Panc1 (cell line): Measurements from ENCODE around the gene GPC3. TPM values are rescaled to one million over a fixed set of nuclear protein-coding genes. Genes with fewer than 3 reads are reported as not detected.

ENCODE experiments used
- ATAC-seq: fragments of 200-7000 bp; cut with Tn5 transposase; 2 replicates; pipeline ENCODE4 v1.9.1; 2020; ENCODE audit warnings: mild to moderate bottlenecking, moderate library complexity
- BruUV-seq: library from RNA; stranded (reverse); fragments of 400-500 nt; replicated peaks from 2 replicates; lab custom pipeline; 2021; lab: Mats Ljungman, UMichigan
- CTCF ChIA-PET: fragments of 300-600 bp; sonication (Branson Sonifier 250); formaldehyde crosslinking; loops from one replicate; lab custom pipeline; 2022; ENCODE audit warnings: antibody characterized with exemption; lab: Charles Lee
- POLR2A ChIA-PET: fragments of 300-600 bp; sonication (Branson Sonifier 250); formaldehyde crosslinking; loops from one replicate; lab custom pipeline; 2022; ENCODE audit warnings: antibody characterized with exemption; lab: Charles Lee
- DNase-seq: peaks from one replicate; pipeline ENCODE4 v3.0.0-alpha.2; 2010; ENCODE audit warnings: low read depth, low spot score
- H3K27ac ChIP-seq: 2 replicates; pipeline ENCODE4 v1.5.1; 2011; ENCODE audit warnings: mild to moderate bottlenecking, low read length, inconsistent platforms
- H3K27me3 ChIP-seq: fragments of 200-500 bp; sonication (Bioruptor generic); 2 replicates; pipeline ENCODE4 v1.6.0; 2014; ENCODE audit warnings: low read length, inconsistent platforms; ENCODE audit not compliant: control insufficient read depth, insufficient read depth
- H3K36me3 ChIP-seq: fragments of 200-500 bp; sonication (Bioruptor generic); 2 replicates; pipeline ENCODE4 v1.5.1; 2014; ENCODE audit warnings: inconsistent platforms, mild to moderate bottlenecking, low read length, moderate library complexity; ENCODE audit not compliant: control insufficient read depth, insufficient read depth
- H3K4me1 ChIP-seq: 2 replicates; pipeline ENCODE4 v1.5.1; 2011; ENCODE audit warnings: inconsistent platforms, mild to moderate bottlenecking, low read length, moderate library complexity; ENCODE audit not compliant: control insufficient read depth, insufficient read depth
- H3K4me3 ChIP-seq, 2 experiments: 2 replicates each; pipeline ENCODE4 v1.5.1; 2011 to 2012; ENCODE audit warnings: low read depth in 2 of 2, low read length in 2 of 2, mild to moderate bottlenecking in 2 of 2, inconsistent platforms in 1 of 2, moderate library complexity in 1 of 2
- H3K9me3 ChIP-seq: fragments of 200-500 bp; sonication (Bioruptor generic); 2 replicates; pipeline ENCODE4 v1.5.1; 2014; ENCODE audit warnings: low read depth, mild to moderate bottlenecking, inconsistent platforms, low read length, moderate library complexity; ENCODE audit not compliant: control insufficient read depth, insufficient read depth
- CTCF ChIP-seq: fragments of 450-650 bp; IDR thresholded peaks from 2 replicates; pipeline ENCODE4 v1.5.1; 2017; ENCODE audit warnings: mild to moderate bottlenecking
- POLR2AphosphoS5 ChIP-seq: IDR thresholded peaks from 2 replicates; pipeline ENCODE4 v1.6.1; 2012; ENCODE audit warnings: mild to moderate bottlenecking, low read depth, low read length, moderate library complexity
- REST ChIP-seq, 2 experiments: IDR thresholded peaks; 2 replicates each; pipeline ENCODE4 v1.6.1; 2011 to 2012; ENCODE audit warnings: low read depth in 2 of 2, control low read depth in 1 of 2, low read length in 1 of 2, mild to moderate bottlenecking in 1 of 2, moderate library complexity in 1 of 2; ENCODE audit not compliant: insufficient read depth in 1 of 2
- SIN3A ChIP-seq: IDR thresholded peaks from 2 replicates; pipeline ENCODE4 v1.6.1; 2012; ENCODE audit warnings: low read depth, mild to moderate bottlenecking, low read length, moderate library complexity, borderline replicate concordance; ENCODE audit not compliant: insufficient read depth
- TCF7L2 ChIP-seq: IDR thresholded peaks from 2 replicates; pipeline ENCODE4 v1.6.1; 2011; ENCODE audit warnings: mild to moderate bottlenecking, low read depth, low read length, inconsistent platforms
- in situ Hi-C: cut with HindIII; loops from 2 replicates; pipeline ENCODE4 v1.10.0; 2016; ENCODE audit warnings: low sequenced_read_pairs, low pct_unique_long_range_greater_than_20kb
- intact Hi-C: fragments of 100-400 bp; cut with micrococcal nuclease; formaldehyde crosslinking; loops from one replicate; pipeline ENCODE4 v1.10.0; 2022; ENCODE audit not compliant: unreplicated experiment
- total RNA-seq: library from RNA; stranded (reverse); gene quantifications from one replicate; pipeline ENCODE4 v1.2.1, GENCODE V29; 2021; ENCODE audit not compliant: unreplicated experiment

The GPC3 gene
- total RNA-seq, 1 experiment from 2014 or later, result 0.95 TPM

GRCh38 chrX:133921764-133922389 is 63.5 kb downstream of the GPC3 start:
- ChIA-PET CTCF (no interaction called here), POLR2A (no interaction called here)
- H3K36me3 ChIP-seq, result no peaks in the 10 kb centered on the region
- DNase-seq (peak; percentile 12), ATAC-seq (peak; percentile 88)
- no peak overlapping the region for H3K4me3 ChIP-seq
- no peak overlapping the region for H3K27ac ChIP-seq
- H3K4me1 ChIP-seq, result no peaks in the 10 kb centered on the region
- peak; percentile 82 for TF ChIP-seq CTCF
- no peak for TF ChIP-seq POLR2AphosphoS5
- no peaks in the 10 kb centered on the region; the same call in 1 of the 2 replicates for H3K27me3 ChIP-seq
- in situ Hi-C loops, result no loop called here
- no peaks in the 10 kb centered on the region for H3K9me3 ChIP-seq
- BruUV-seq, result no TSS peak
- intact Hi-C loops, result loop anchor here (1.0 kb wide), 1 partner anchor 130 kb away; no protein-coding TSS in a partner anchor

GRCh38 chrX:133921086-133921485 is 64.3 kb downstream of the GPC3 start:
- intact Hi-C loops (loop anchor here (1.0 kb wide), 1 partner anchor 129 kb away; no protein-coding TSS in a partner anchor), in situ Hi-C loops (no loop called here)

More at GRCh38 chrX:133921086-133921485, 64.3 kb downstream of the GPC3 start:
- Histone ChIP-seq H3K4me3 (no peak overlapping the region), H3K4me1 (no peaks in the 10 kb centered on the region), H3K27ac (no peak overlapping the region), H3K27me3 (no peaks in the 10 kb centered on the region; the same call in 1 of the 2 replicates), H3K9me3 (no peaks in the 10 kb centered on the region), H3K36me3 (no peaks in the 10 kb centered on the region)
- ATAC-seq (no peak), DNase-seq (no peak)
- TF ChIP-seq SIN3A (no peak), CTCF (no peak), REST (IDR thresholded peaks at IDR 0.05; ENCODE audit: insufficient read depth in 1 of 2, low read depth in 2 of 2, low read length in 1 of 2) (no peak), TCF7L2 (no peak)
- BruUV-seq, result no TSS peak
- ChIA-PET POLR2A (no interaction called here), CTCF (interaction anchor here (1.1 kb wide), 1 partner anchor 129 kb away, joined by 3 read pairs; no protein-coding TSS in a partner anchor)
